ENCODE measurements around the gene ZNF366.

Gene ZNF366

DNA sequence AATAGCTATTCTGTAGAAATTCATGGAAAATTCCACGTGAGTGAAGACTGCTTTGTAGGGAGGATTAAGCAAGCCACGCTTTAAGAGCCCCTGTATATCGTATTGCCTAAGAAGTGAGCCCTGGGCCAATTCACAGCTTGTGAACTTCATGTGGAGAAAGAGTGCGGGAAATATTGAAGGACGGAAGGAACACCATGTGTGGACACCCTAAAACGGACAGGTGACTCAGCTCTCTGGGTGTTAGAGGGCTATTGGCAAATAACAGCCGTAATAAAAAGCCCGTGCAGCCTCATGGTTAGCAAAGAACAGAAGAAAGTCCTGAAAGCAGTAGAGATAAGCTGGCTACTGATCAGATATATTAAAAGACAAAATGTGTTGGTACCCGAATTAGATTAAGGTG lies 26.4 kb downstream of the ZNF366 start:
- TF ChIP-seq, protein P1, sequence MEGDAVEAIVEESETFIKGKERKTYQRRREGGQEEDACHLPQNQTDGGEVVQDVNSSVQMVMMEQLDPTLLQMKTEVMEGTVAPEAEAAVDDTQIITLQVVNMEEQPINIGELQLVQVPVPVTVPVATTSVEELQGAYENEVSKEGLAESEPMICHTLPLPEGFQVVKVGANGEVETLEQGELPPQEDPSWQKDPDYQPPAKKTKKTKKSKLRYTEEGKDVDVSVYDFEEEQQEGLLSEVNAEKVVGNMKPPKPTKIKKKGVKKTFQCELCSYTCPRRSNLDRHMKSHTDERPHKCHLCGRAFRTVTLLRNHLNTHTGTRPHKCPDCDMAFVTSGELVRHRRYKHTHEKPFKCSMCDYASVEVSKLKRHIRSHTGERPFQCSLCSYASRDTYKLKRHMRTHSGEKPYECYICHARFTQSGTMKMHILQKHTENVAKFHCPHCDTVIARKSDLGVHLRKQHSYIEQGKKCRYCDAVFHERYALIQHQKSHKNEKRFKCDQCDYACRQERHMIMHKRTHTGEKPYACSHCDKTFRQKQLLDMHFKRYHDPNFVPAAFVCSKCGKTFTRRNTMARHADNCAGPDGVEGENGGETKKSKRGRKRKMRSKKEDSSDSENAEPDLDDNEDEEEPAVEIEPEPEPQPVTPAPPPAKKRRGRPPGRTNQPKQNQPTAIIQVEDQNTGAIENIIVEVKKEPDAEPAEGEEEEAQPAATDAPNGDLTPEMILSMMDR (conservative IDR thresholded peaks at IDR 0.05; ENCODE audit: low read depth) = no peak
- CTCF ChIA-PET = no interaction called here
- POLR2A ChIA-PET (ENCODE audit: low non-redundant PET) = no interaction called here
- no peak overlapping the region for H3K27ac ChIP-seq
- DNase-seq (ENCODE audit: low spot score) = no peak

DNA sequence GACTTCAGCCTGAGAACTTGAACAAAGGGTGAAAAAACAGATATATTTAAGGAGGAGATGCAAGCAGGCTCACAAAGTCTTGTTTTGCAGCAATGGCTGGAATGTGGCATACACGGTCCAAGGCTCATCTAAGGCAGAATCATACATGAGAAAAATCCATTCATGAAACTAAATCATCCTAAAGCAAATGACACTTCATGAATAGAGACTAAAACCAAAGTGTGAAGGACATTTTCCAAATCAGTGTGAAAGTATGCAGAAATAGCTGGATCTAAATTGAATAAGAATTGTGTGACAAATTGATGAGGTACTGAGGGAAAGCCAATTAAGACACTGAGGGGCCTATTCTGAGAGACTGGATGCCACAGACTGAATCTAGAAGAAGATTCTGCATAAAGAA lies 27.3 kb downstream of the ZNF366 start:
- DNase-seq (ENCODE audit: low spot score) = no peak
- H3K27ac ChIP-seq = no peak overlapping the region
- ChIA-PET POLR2A (ENCODE audit: low non-redundant PET) (no interaction called here), CTCF (interaction anchor here (1.2 kb wide), 1 partner anchor 114 kb away, joined by 3 read pairs; no protein-coding TSS in a partner anchor)
- TF ChIP-seq, protein P1 (conservative IDR thresholded peaks at IDR 0.05; ENCODE audit: low read depth) = no peak

DNA sequence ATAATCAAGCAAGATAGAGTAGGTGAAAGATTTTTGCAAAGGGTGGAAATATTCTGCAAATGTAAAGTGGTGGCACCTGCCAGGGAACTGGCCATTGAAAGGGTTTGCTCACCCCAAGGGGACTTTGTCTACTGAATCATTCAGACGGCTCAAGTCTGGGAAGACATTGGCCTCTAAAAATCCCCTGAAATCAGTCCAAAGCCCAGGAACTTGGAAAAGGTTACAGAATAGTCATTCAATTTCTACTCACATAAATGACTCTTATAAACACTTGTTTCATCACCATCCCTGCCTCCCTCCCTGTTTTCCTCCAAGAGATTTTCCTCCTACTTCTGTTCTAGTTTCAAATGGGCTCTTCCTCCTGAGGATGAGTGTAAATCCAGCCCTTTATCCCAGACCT lies 28.5 kb downstream of the ZNF366 start:
- ChIA-PET CTCF (interaction anchor here (0.6 to 1.2 kb wide), 2 partner anchors 32 to 112 kb away, joined by 3 read pairs; no protein-coding TSS in a partner anchor), POLR2A (ENCODE audit: low non-redundant PET) (no interaction called here)
- TF ChIP-seq, protein P1 (conservative IDR thresholded peaks at IDR 0.05; ENCODE audit: low read depth) = no peak
- no peak overlapping the region for H3K27ac ChIP-seq
- no peak for DNase-seq (ENCODE audit: low spot score)

DNA sequence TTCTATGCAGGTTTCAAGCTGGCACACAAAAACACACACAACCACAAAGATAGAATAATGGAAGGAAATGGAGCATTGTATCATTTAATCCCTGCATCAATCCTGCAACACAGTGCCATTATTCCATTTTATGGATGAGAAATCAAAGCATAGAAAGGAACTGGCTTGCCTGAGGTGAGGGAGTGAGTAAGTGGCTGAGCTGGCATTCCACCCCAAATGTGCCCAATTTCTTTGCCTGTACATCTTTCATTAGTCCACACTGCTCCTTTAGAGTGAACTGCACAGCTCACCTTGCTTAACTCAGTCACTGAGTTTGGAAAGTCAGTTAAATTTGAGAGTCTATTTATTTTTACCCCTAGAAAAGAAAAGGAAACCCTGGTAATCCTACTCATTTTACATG lies 28.9 kb downstream of the ZNF366 start:
- no peak for DNase-seq (ENCODE audit: low spot score)
- ChIA-PET POLR2A (ENCODE audit: low non-redundant PET) (no interaction called here), CTCF (interaction anchor here (0.6 kb wide), 1 partner anchor 31 kb away, joined by 3 read pairs; no protein-coding TSS in a partner anchor)
- H3K27ac ChIP-seq = no peak overlapping the region
- TF ChIP-seq, protein P1 (conservative IDR thresholded peaks at IDR 0.05; ENCODE audit: low read depth) = no peak

DNA sequence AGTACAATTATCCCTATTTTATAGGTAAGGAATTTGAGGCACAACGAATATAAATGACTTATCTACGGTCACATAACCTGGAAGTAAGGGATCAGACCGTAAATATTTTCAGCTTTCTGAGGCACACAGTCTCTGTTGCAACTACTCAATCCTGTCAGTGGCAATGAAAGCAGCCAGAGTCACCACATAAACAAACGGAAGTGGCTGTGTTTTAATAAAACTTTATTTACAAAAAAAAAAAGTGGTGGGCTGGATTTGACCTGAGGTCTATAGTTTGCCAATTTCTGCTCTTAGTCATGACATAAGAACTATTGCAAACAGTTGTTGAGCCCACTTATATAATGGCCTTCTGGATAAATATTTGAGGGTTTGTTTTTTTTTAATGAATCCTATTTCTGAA lies 29.6 kb downstream of the ZNF366 start:
- no peak for DNase-seq (ENCODE audit: low spot score)
- ChIA-PET POLR2A (ENCODE audit: low non-redundant PET) (no interaction called here), CTCF (interaction anchor here (0.9 kb wide), 1 partner anchor 8 kb away, joined by 3 read pairs; no protein-coding TSS in a partner anchor)
- TF ChIP-seq, protein P1 (conservative IDR thresholded peaks at IDR 0.05; ENCODE audit: low read depth) = no peak
- no peak overlapping the region for H3K27ac ChIP-seq

DNA sequence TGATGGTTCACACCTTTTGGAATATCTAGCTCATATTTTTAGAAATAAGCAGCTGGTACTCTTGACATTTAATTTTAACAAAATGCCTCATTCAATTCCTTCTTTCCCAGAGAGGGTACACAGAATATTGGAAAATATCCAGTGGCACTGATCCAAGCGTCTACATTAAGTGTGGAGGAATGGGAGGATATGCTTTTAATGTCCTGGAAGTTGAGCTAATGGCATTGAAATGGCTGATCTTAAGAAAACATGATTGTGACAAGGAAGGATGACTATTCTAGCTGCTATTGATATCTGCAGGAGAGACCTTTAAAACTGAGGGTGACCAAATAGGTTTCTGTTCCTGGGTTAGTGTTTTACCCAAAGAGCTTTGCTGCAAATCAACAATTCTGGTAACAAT lies 30.0 kb downstream of the ZNF366 start:
- TF ChIP-seq, protein P1 (conservative IDR thresholded peaks at IDR 0.05; ENCODE audit: low read depth) = no peak
- ChIA-PET POLR2A (ENCODE audit: low non-redundant PET) (no interaction called here), CTCF (interaction anchor here (0.9 kb wide), 1 partner anchor 9 kb away, joined by 3 read pairs; no protein-coding TSS in a partner anchor)
- H3K27ac ChIP-seq = no peak overlapping the region
- DNase-seq (ENCODE audit: low spot score) = no peak

Data from RWPE1 (cell line).